Endothelial cell of umbilical vein (primary cell): ENCODE results near the gene TMEM266. TPM values are rescaled to one million over a fixed set of nuclear protein-coding genes. Genes with fewer than 3 reads are reported as not detected.

ENCODE experiments used
- BruUV-seq: library from RNA; stranded (reverse); fragments of 400-500 nt; replicated peaks from 2 replicates; lab custom pipeline; 2021; lab: Mats Ljungman, UMichigan
- CTCF ChIA-PET: fragments of 300-600, 350-600 bp; sonication (Branson Sonifier 250); formaldehyde crosslinking; loops from one replicate; lab custom pipeline; 2021; ENCODE audit warnings: antibody characterized with exemption, inconsistent platforms; lab: Charles Lee
- POLR2A ChIA-PET: fragments of 300-600, 350-600 bp; sonication (Branson Sonifier 250); formaldehyde crosslinking; loops from one replicate; lab custom pipeline; 2021; ENCODE audit warnings: antibody characterized with exemption, inconsistent platforms; lab: Charles Lee
- DNase-seq: peaks from one replicate; pipeline ENCODE4 v3.0.0-alpha.2; 2011; ENCODE audit warnings: low read depth, low spot score
- FAIRE-seq: peaks from 2 replicates; lab custom pipeline; 2011; peaks lifted over from hg19 to GRCh38; lab: Jason Lieb, UNC
- H2AFZ ChIP-seq: 2 replicates; pipeline ENCODE4 v1.6.0; 2012; ENCODE audit warnings: low read depth, low read length, control low read depth, inconsistent platforms
- H3K27ac ChIP-seq: 2 replicates; pipeline ENCODE4 v1.5.1; 2011; ENCODE audit warnings: low read depth, mild to moderate bottlenecking, control low read depth, low read length, moderate library complexity; ENCODE audit not compliant: insufficient read depth
- H3K27me3 ChIP-seq, 2 experiments: 2 replicates each; pipeline versions ENCODE4 v1.6.0 to v1.6.1; 2011; ENCODE audit warnings: low read length in 2 of 2, mixed read lengths in 1 of 2; ENCODE audit not compliant: control insufficient read depth in 2 of 2, insufficient read depth in 2 of 2
- H3K36me3 ChIP-seq, 2 experiments: 2 replicates in 1 of 2; 3 replicates in 1 of 2; pipeline ENCODE4 v1.5.1; 2011; ENCODE audit warnings: low read length in 2 of 2, mild to moderate bottlenecking in 1 of 2, moderate library complexity in 1 of 2; ENCODE audit not compliant: control insufficient read depth in 2 of 2, insufficient read depth in 2 of 2; ENCODE audit errors: extremely low read depth in 1 of 2
- H3K4me1 ChIP-seq: 3 replicates; pipeline ENCODE4 v1.5.1; 2011; ENCODE audit warnings: mild to moderate bottlenecking, low read length; ENCODE audit not compliant: control insufficient read depth, insufficient read depth; ENCODE audit errors: extremely low read depth
- H3K4me2 ChIP-seq: 2 replicates; pipeline ENCODE4 v1.6.1; 2011; ENCODE audit warnings: low read length, control low read depth, mixed read lengths; ENCODE audit not compliant: insufficient read depth
- H3K4me3 ChIP-seq, 3 experiments: fragments of 200-600 bp in 1 of 3; sonication (generic), shearing (Covaris generic) in 1 of 3; replicated peaks in 1 of 3; 2 replicates each; pipeline ENCODE4 v1.5.1; 2011 to 2016; ENCODE audit warnings: control low read depth in 3 of 3, low read length in 3 of 3, mild to moderate bottlenecking in 2 of 3, inconsistent platforms in 1 of 3, low read depth in 1 of 3, moderate library complexity in 1 of 3; ENCODE audit not compliant: insufficient read depth in 1 of 3
- H3K79me2 ChIP-seq: 2 replicates; pipeline ENCODE4 v1.6.0; 2012; ENCODE audit warnings: low read length, inconsistent platforms; ENCODE audit not compliant: control insufficient read depth, insufficient read depth
- H3K9ac ChIP-seq: replicated peaks from 2 replicates; pipeline ENCODE3; 2011; ENCODE audit warnings: low read length, control low read depth; ENCODE audit not compliant: insufficient read depth; ENCODE audit errors: extremely low read depth
- H3K9me1 ChIP-seq: replicated peaks from 3 replicates; pipeline ENCODE4 v1.6.0; 2011; ENCODE audit warnings: mild to moderate bottlenecking, low read length; ENCODE audit not compliant: control insufficient read depth, insufficient read depth; ENCODE audit errors: extremely low read depth
- H3K9me3 ChIP-seq: replicated peaks from 2 replicates; pipeline ENCODE4 v1.5.1; 2012; ENCODE audit warnings: low read length, inconsistent platforms; ENCODE audit not compliant: control insufficient read depth, insufficient read depth
- H4K20me1 ChIP-seq: replicated peaks from 2 replicates; pipeline ENCODE3; 2011; ENCODE audit warnings: mild to moderate bottlenecking, low read length; ENCODE audit not compliant: control insufficient read depth, insufficient read depth; ENCODE audit errors: extremely low read depth
- CTCF ChIP-seq, 2 donors: IDR thresholded peaks; 1 replicate in 1 of 2; 2 replicates in 1 of 2; pipeline ENCODE4 v1.5.1; 2011; ENCODE audit warnings: low read length in 2 of 2, mild to moderate bottlenecking in 2 of 2, moderate library complexity in 2 of 2, control low read depth in 1 of 2, inconsistent platforms in 1 of 2, low read depth in 1 of 2; ENCODE audit not compliant: insufficient read depth in 1 of 2; ENCODE audit errors: extremely low read depth in 1 of 2
- EZH2 ChIP-seq: IDR thresholded peaks from 2 replicates; pipeline ENCODE4 v1.6.1; 2012; ENCODE audit warnings: borderline replicate concordance, low read depth, mild to moderate bottlenecking, moderate library complexity, low read length, inconsistent platforms; ENCODE audit not compliant: severe bottlenecking
- FOS ChIP-seq: IDR thresholded peaks from 2 replicates; pipeline ENCODE4 v1.6.1; 2011; ENCODE audit warnings: mild to moderate bottlenecking, low read length, moderate library complexity, borderline replicate concordance; ENCODE audit not compliant: insufficient read depth
- GATA2 ChIP-seq: IDR thresholded peaks from 2 replicates; pipeline ENCODE4 v1.7.0; 2011; ENCODE audit warnings: low read depth, mild to moderate bottlenecking, moderate library complexity, mixed read lengths, low read length; ENCODE audit not compliant: insufficient read length, insufficient read depth
- JUN ChIP-seq: IDR thresholded peaks from 2 replicates; pipeline ENCODE4 v1.6.1; 2011; ENCODE audit warnings: borderline replicate concordance, low read depth; ENCODE audit not compliant: insufficient read length, insufficient read depth
- MAX ChIP-seq: IDR thresholded peaks from 2 replicates; pipeline ENCODE4 v1.6.1; 2011; ENCODE audit not compliant: insufficient read depth, insufficient read length
- MYC ChIP-seq: IDR thresholded peaks from one replicate; pipeline ENCODE4 v1.6.1; 2011; ENCODE audit warnings: mild to moderate bottlenecking, low read depth, low read length
- POLR2A ChIP-seq: IDR thresholded peaks from 2 replicates; pipeline ENCODE4 v1.6.1; 2012; ENCODE audit warnings: low read depth, mild to moderate bottlenecking, control low read depth, low read length
- POLR2AphosphoS5 ChIP-seq: IDR thresholded peaks from 2 replicates; pipeline ENCODE4 v1.6.1; 2012; ENCODE audit warnings: low read depth, mild to moderate bottlenecking, control low read depth, low read length, moderate library complexity; ENCODE audit not compliant: insufficient read depth
- dilution Hi-C: fragments of 300-500 bp; cut with MboI; formaldehyde crosslinking; loops from one replicate; pipeline ENCODE4 v1.15.0; 2019; ENCODE audit warnings: low sequenced_read_pairs; ENCODE audit not compliant: extremely low pct_ligation_motif_present
- intact Hi-C: fragments of 100-400 bp; cut with micrococcal nuclease; formaldehyde crosslinking; loops from one replicate; pipeline ENCODE4 v1.10.0; 2022
- polyA plus RNA-seq, 4 experiments: library from polyadenylated mRNA; depleted of rRNA in 3 of 4; stranded (reverse) in 3 of 4; unstranded in 1 of 4; fragments of >200 nt; gene quantifications; 2 replicates each; pipeline versions ENCODE4 v1.2.1 to v1.2.3, GENCODE V29; 2011 to 2012; ENCODE audit warnings: missing spikeins in 1 of 4
- total RNA-seq: library from RNA; stranded (reverse); gene quantifications from 2 replicates; pipeline ENCODE4 v1.2.3, GENCODE V29; 2021

The TMEM266 gene
- total and polyA plus RNA-seq, 2 donors (not counting 3 experiments of a cell fraction or from before 2014, with no cell fraction given), result not detected

- Histone ChIP-seq H3K27ac (no peak overlapping the region), H3K79me2 (no peaks in the 10 kb centered on the region), H3K27me3 (peaks cover 0 to 2% of the 10 kb centered on the region in 2 experiments), H2AFZ (no peak overlapping the region), H3K4me1 (peaks cover 16% of the 10 kb centered on the region), H3K4me2 (no peak overlapping the region), H3K4me3 (no peak overlapping the region), H3K9me3 (no peaks in the 10 kb centered on the region), H3K9me1 (no peaks in the 10 kb centered on the region), H3K9ac (no peak overlapping the region), H3K36me3 (no peaks in the 10 kb centered on the region), H4K20me1 (no peaks in the 10 kb centered on the region)
- ChIA-PET POLR2A (no interaction called here), CTCF (interaction anchor here (1.5 to 4.9 kb wide), 2 partner anchors 11 to 138 kb away, joined by 4 to 54 read pairs; no protein-coding TSS in a partner anchor)
- dilution Hi-C loops (no loop called here), intact Hi-C loops (loop anchor here (5.0 kb wide), 2 partner anchors 540 to 830 kb away; no protein-coding TSS in a partner anchor)
- TF ChIP-seq JUN, result no peak
- no peak for TF ChIP-seq POLR2AphosphoS5
- no peak for TF ChIP-seq MAX
- TF ChIP-seq POLR2A, result no peak
- no peak for TF ChIP-seq FOS
- no peak for TF ChIP-seq CTCF (IDR thresholded peaks at IDR 0.05; ENCODE audit: extremely low read depth in 1 of 2, insufficient read depth in 1 of 2, low read depth in 1 of 2, low read length in 2 of 2)
- TF ChIP-seq MYC, result no peak
- TF ChIP-seq GATA2, result no peak
- no peak for TF ChIP-seq EZH2
- DNase-seq (no peak), FAIRE-seq (no peak)
- no TSS peak for BruUV-seq
Observed at GRCh38 chr15:76192715-76193114, 132.9 kb downstream of the TMEM266 start.
